ENCODE results near the gene PSPC1.

- no peak for TF ChIP-seq CTCF (IDR thresholded peaks at IDR 0.05)
- no peak for TF ChIP-seq EZH2 (IDR thresholded peaks at IDR 0.05)
Observed at GRCh38 chr13:19673473-19674430, 109.0 kb downstream of the PSPC1 start.
